Glutamatergic neuron (in vitro differentiated cells): ENCODE results near the gene CIITA. TPM values are rescaled to one million over a fixed set of nuclear protein-coding genes. Genes with fewer than 3 reads are reported as not detected.

Source experiments
- DNase-seq: peaks from one replicate; pipeline ENCODE4 v3.0.0; 2022
- H3K27ac Mint-ChIP-seq: one replicate; pipeline ENCODE4 v1.8.0; 2020; ENCODE audit warnings: mild to moderate bottlenecking, mixed read lengths, inconsistent platforms; ENCODE audit not compliant: unreplicated experiment
- H3K27me3 Mint-ChIP-seq: one replicate; pipeline ENCODE4 v1.8.0; 2020; ENCODE audit warnings: mild to moderate bottlenecking, moderate library complexity, mixed read lengths, inconsistent platforms; ENCODE audit not compliant: unreplicated experiment
- H3K36me3 Mint-ChIP-seq: one replicate; pipeline ENCODE4 v1.8.0; 2020; ENCODE audit warnings: mild to moderate bottlenecking, mixed read lengths, inconsistent platforms; ENCODE audit not compliant: unreplicated experiment
- H3K4me1 Mint-ChIP-seq: one replicate; pipeline ENCODE4 v1.8.0; 2020; ENCODE audit warnings: mild to moderate bottlenecking, low read depth, mixed read lengths, inconsistent platforms; ENCODE audit not compliant: unreplicated experiment
- H3K4me3 Mint-ChIP-seq: one replicate; pipeline ENCODE4 v1.8.0; 2020; ENCODE audit warnings: mild to moderate bottlenecking, mixed read lengths, inconsistent platforms; ENCODE audit not compliant: unreplicated experiment
- H3K9me3 Mint-ChIP-seq: one replicate; pipeline ENCODE4 v1.8.0; 2020; ENCODE audit warnings: mild to moderate bottlenecking, moderate library complexity, mixed read lengths, inconsistent platforms; ENCODE audit not compliant: unreplicated experiment
- total RNA-seq: library from RNA; stranded (reverse); fragmentation: NEBNext Ultra II Directional; extraction: Animal tissue kit (Norgen Biotek cat#: 25700); gene quantifications from one replicate; pipeline ENCODE4 v1.2.1, GENCODE V29; 2021; ENCODE audit not compliant: unreplicated experiment
- TF ChIP-seq, protein P1 (sequence below): fragments of 200-600 bp; sonication (generic); IDR thresholded peaks from one replicate; pipeline ENCODE4 v1.5.0; 2021; ENCODE audit not compliant: partially characterized antibody, unreplicated experiment

The CIITA gene
- total RNA-seq, 1 donor from 2014 or later = 0.69 TPM

DNA sequence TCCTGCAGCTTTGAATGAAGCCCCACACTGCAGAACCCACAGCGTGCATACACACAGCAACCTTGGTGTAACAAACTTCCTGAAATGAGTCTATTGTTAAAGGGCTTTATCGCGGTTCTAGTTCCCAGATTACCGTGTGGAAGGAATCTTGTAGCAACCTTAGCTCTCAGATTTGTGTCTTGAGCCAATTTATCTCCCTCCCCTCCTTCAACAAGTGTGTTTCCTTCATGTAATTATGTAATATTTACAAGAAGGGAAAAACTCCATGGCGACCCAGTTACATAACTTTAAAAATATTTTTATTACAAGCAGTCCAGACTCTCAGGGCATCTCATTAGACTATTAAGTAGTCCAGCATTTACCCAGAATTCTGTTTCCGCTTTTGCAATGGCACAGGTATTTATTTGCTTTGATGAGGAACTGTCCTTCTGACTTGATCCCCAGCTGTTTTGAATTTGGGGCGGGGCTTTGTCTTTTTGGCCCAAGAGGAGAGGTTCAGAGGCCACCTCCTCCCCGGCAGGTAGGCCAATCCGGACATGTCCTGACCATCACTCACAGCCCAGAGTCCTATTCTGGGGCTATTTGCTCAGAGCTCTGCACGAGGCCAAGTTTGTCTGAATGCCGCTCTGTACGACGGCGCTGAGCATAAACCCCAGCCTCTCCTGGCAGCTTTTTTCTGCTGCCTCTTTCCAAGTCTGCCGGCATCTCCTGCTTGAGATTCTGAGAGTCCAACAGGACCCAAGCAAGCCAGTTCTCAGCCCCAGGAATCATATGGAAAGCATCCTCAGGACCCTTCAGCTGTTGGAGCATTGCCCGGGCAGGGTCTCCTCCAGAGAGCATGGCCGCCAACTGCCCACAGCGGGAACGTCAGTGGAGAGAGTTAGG lies 103.0 kb downstream of the CIITA start:
- H3K27me3 Mint-ChIP-seq = peaks cover 5% of the 10 kb centered on the region
- no peak overlapping the region for H3K27ac Mint-ChIP-seq
- no peak overlapping the region for H3K4me3 Mint-ChIP-seq
- H3K36me3 Mint-ChIP-seq = no peaks in the 10 kb centered on the region
- H3K9me3 Mint-ChIP-seq = no peaks in the 10 kb centered on the region
- TF ChIP-seq, protein P1, sequence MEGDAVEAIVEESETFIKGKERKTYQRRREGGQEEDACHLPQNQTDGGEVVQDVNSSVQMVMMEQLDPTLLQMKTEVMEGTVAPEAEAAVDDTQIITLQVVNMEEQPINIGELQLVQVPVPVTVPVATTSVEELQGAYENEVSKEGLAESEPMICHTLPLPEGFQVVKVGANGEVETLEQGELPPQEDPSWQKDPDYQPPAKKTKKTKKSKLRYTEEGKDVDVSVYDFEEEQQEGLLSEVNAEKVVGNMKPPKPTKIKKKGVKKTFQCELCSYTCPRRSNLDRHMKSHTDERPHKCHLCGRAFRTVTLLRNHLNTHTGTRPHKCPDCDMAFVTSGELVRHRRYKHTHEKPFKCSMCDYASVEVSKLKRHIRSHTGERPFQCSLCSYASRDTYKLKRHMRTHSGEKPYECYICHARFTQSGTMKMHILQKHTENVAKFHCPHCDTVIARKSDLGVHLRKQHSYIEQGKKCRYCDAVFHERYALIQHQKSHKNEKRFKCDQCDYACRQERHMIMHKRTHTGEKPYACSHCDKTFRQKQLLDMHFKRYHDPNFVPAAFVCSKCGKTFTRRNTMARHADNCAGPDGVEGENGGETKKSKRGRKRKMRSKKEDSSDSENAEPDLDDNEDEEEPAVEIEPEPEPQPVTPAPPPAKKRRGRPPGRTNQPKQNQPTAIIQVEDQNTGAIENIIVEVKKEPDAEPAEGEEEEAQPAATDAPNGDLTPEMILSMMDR = no peak
- DNase-seq = no peak
- peaks cover 29% of the 10 kb centered on the region for H3K4me1 Mint-ChIP-seq

DNA sequence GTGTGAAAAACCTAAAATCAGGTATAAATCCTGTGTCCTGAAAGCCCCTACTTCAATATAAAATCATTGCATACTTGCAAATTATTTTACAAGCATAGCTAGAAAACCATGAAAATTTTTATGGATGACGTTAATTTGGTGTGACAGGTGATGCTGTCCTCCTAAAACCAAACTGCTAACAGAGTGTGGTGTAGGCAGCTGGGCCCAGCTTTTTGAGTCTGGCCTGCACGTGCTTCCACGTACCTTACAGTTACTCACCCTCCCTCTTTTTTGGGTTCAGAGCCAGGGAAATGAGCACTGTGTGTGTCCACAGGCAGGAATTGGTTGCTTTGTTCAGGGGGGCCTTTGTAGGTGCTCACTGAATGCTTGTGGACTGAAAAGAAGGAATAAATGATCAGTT lies 103.8 kb downstream of the CIITA start:
- Mint-ChIP-seq H3K9me3 (no peaks in the 10 kb centered on the region), H3K27me3 (peaks cover 5% of the 10 kb centered on the region), H3K36me3 (no peaks in the 10 kb centered on the region), H3K4me1 (peaks cover 32% of the 10 kb centered on the region), H3K27ac (peak overlapping the region; percentile 70), H3K4me3 (no peak overlapping the region)
- DNase-seq = no peak
- TF ChIP-seq, protein P1 = no peak

DNA sequence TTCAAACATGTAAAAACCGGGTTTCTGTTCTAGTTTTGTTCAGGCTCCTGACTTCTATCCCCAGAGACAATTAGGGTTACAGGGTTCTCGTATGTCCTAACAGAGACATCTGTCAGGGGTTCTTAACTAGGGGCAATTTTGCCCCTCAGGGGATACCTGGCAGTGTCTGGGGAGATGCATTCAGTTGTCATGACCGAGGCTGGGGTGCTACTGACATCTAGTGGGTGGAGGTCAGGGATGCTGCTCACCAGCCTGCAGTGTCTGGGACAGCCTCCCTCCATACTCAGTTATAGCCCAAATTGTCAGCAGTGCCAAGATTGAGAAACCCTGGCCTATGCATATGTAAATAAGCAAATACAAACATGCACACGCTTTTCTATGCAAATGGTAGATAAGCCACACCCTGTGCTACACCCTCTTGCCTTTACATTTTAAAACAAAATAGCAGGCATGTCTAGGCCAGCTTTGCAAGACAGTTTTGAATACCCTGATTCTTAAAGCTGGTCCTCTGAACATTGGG lies 104.8 kb downstream of the CIITA start:
- DNase-seq = peak; percentile 41
- no peak overlapping the region for H3K27ac Mint-ChIP-seq
- TF ChIP-seq, protein P1 = no peak
- H3K4me3 Mint-ChIP-seq = no peak overlapping the region
- H3K9me3 Mint-ChIP-seq = no peaks in the 10 kb centered on the region
- peaks cover 4% of the 10 kb centered on the region for H3K27me3 Mint-ChIP-seq
- no peaks in the 10 kb centered on the region for H3K36me3 Mint-ChIP-seq
- peaks cover 27% of the 10 kb centered on the region for H3K4me1 Mint-ChIP-seq

DNA sequence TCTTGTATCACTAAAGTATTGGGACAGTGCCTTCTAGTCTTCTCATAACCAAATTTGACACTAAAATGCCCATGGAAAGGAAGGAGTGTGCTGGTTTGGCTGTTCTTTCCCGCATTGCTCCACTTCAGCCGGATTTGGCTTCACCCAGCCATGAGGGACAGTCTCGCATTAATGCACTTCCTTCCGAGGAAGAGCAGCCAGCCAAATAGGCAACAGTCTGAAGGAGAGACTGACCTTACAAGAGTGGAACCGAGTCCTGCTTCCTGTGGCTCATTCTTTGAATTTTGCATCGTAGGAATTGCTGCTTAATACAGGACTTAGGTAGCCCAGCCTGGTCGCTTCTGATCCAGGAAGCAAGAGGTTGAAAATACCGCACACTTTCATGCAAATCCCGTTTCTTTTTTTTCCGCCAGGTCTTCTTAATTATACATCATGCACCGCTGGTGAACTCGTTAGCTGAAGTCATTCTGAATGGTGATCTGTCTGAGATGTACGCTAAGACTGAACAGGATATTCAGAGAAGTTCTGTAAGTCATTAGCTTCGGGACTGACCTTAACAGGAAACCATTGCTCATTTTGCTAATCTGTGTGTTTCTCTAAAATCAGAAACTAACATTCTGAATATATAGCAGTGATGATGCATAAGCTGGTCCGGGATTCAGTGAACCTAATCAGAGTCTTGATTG lies 105.6 kb downstream of the CIITA start:
- Mint-ChIP-seq H3K9me3 (no peaks in the 10 kb centered on the region), H3K27ac (no peak overlapping the region)

More for the DNA sequence above, 105.6 kb downstream of the CIITA start:
- TF ChIP-seq, protein P1 = no peak
- Mint-ChIP-seq H3K4me1 (peaks cover 22% of the 10 kb centered on the region), H3K27me3 (peaks cover 4% of the 10 kb centered on the region), H3K36me3 (no peaks in the 10 kb centered on the region), H3K4me3 (no peak overlapping the region)
- no peak for DNase-seq
